GM18511 (cell line): ENCODE measurements around the gene ZMYM4.
"Not testable (repeated sequence)": the region's sequence is repeated elsewhere in the genome, so short reads cannot be mapped to it uniquely, and the experiment has no call there.

Experiments used
- ATAC-seq: cut with Tn5 transposase; IDR thresholded peaks from one replicate; pipeline ENCODE4 v1.9.1; 2021; ENCODE audit warnings: mild to moderate bottlenecking, moderate library complexity; ENCODE audit not compliant: unreplicated experiment

Gene ZMYM4

GRCh38 chr1:35451125-35451528, 182.6 kb downstream of the ZMYM4 start:
- no peak for ATAC-seq

- ATAC-seq = no peak
These were observed 183.7 kb downstream of the ZMYM4 start for GRCh38 chr1:35452106-35452774.

GRCh38 chr1:35453031-35453430, 184.5 kb downstream of the ZMYM4 start:
- ATAC-seq = no peak

GRCh38 chr1:35454176-35454575, 185.7 kb downstream of the ZMYM4 start:
- no peak for ATAC-seq

GRCh38 chr1:35454616-35455015, 186.1 kb downstream of the ZMYM4 start:
- no peak for ATAC-seq

GRCh38 chr1:35460796-35461195, 192.3 kb downstream of the ZMYM4 start:
- ATAC-seq = no peak

GRCh38 chr1:35461966-35462651, 193.6 kb downstream of the ZMYM4 start:
- no peak for ATAC-seq

GRCh38 chr1:35463232-35463631, 194.7 kb downstream of the ZMYM4 start:
- ATAC-seq = no peak

- ATAC-seq = not testable (repeated sequence)
These were observed 195.2 kb downstream of the ZMYM4 start for GRCh38 chr1:35463749-35464148.

- no peak for ATAC-seq
These were observed 197.6 kb downstream of the ZMYM4 start for GRCh38 chr1:35466120-35466519.

- no peak for ATAC-seq
These were observed 202.6 kb downstream of the ZMYM4 start for GRCh38 chr1:35470977-35471613.
